Neural cell (in vitro differentiated cells): Measurements from ENCODE around the gene OLFM1. TPM values are rescaled to one million over a fixed set of nuclear protein-coding genes. Genes with fewer than 3 reads are reported as not detected.

Source experiments
- H2AFZ ChIP-seq: fragments of 200-600, 300-800 bp; sonication (generic), shearing (Covaris generic); 2 replicates; pipeline ENCODE4 v1.6.0; 2014; ENCODE audit warnings: low read depth, mild to moderate bottlenecking, antibody characterized with exemption, low read length, moderate library complexity
- H3F3A ChIP-seq: fragments of 200-600 bp; shearing (Covaris generic); 2 replicates; pipeline ENCODE4 v1.6.1; 2016; ENCODE audit warnings: mild to moderate bottlenecking, moderate library complexity, mixed read lengths, antibody characterized with exemption, low read length; ENCODE audit not compliant: insufficient read depth, poor library complexity, severe bottlenecking
- H3K27ac ChIP-seq: fragments of 200-600, 300-800 bp; sonication (generic), shearing (Covaris generic); 2 replicates; pipeline ENCODE4 v1.5.1; 2014; ENCODE audit warnings: mild to moderate bottlenecking, low read length, moderate library complexity
- H3K27me3 ChIP-seq: fragments of 300-800, 200-600 bp; sonication (generic), shearing (Covaris generic); 2 replicates; pipeline ENCODE4 v1.6.0; 2014; ENCODE audit warnings: mild to moderate bottlenecking, low read depth, low read length, moderate library complexity; ENCODE audit not compliant: insufficient read depth
- H3K36me3 ChIP-seq: fragments of 300-800, 200-600 bp; sonication (generic), shearing (Covaris generic); 2 replicates; pipeline ENCODE4 v1.5.1; 2014; ENCODE audit warnings: mild to moderate bottlenecking, antibody characterized with exemption, low read length, moderate library complexity; ENCODE audit not compliant: insufficient read depth
- H3K4me2 ChIP-seq: fragments of 300-800, 200-600 bp; sonication (generic), shearing (Covaris generic); 2 replicates; pipeline ENCODE4 v1.6.0; 2014; ENCODE audit warnings: mild to moderate bottlenecking, low read length
- H3K4me3 ChIP-seq: fragments of 300-800, 200-600 bp; sonication (generic), shearing (Covaris generic); 2 replicates; pipeline ENCODE4 v1.5.1; 2014; ENCODE audit warnings: mild to moderate bottlenecking, low read length, moderate library complexity
- H3K79me2 ChIP-seq: fragments of 200-600 bp; shearing (Covaris generic); replicated peaks from 2 replicates; pipeline ENCODE4 v1.6.0; 2014; ENCODE audit warnings: mild to moderate bottlenecking, low read length, moderate library complexity; ENCODE audit not compliant: insufficient read depth
- H3K9ac ChIP-seq: fragments of 300-800, 200-600 bp; sonication (generic), shearing (Covaris generic); 2 replicates; pipeline ENCODE4 v1.6.1; 2016; ENCODE audit warnings: mild to moderate bottlenecking, low read length, mixed read lengths
- H3K9me2 ChIP-seq: fragments of 200-600 bp; shearing (Covaris generic); 2 replicates; pipeline ENCODE4 v1.6.1; 2016; ENCODE audit warnings: mild to moderate bottlenecking, low read length, mixed read lengths; ENCODE audit not compliant: insufficient read depth
- H3K9me3 ChIP-seq: fragments of 200-600, 300-800 bp; sonication (generic), shearing (Covaris generic); 2 replicates; pipeline ENCODE4 v1.6.1; 2016; ENCODE audit warnings: mild to moderate bottlenecking, mixed run types, low read length, moderate library complexity, mixed read lengths
- H4K20me1 ChIP-seq: fragments of 200-600 bp; shearing (Covaris generic); 2 replicates; pipeline ENCODE4 v1.6.1; 2016; ENCODE audit warnings: mild to moderate bottlenecking, mixed run types; ENCODE audit not compliant: insufficient read depth
- CTCF ChIP-seq: fragments of 450-650 bp; IDR thresholded peaks from 2 replicates; pipeline ENCODE4 v1.5.1; 2014; ENCODE audit warnings: antibody characterized with exemption, mild to moderate bottlenecking, moderate library complexity; ENCODE audit not compliant: poor library complexity, severe bottlenecking
- EP300 ChIP-seq: fragments of 450-650 bp; conservative IDR thresholded peaks from 2 replicates; pipeline ENCODE4 v1.6.1; 2014; ENCODE audit warnings: antibody characterized with exemption, mild to moderate bottlenecking, moderate library complexity; ENCODE audit not compliant: poor library complexity, severe bottlenecking
- EZH2 ChIP-seq: fragments of 200-600, 300-800 bp; shearing (Covaris generic), sonication (generic); IDR thresholded peaks from 2 replicates; pipeline ENCODE4 v1.6.1; 2014; ENCODE audit warnings: antibody characterized with exemption, low read length, borderline replicate concordance, mild to moderate bottlenecking; ENCODE audit not compliant: insufficient read depth, poor library complexity, severe bottlenecking
- MXI1 ChIP-seq: fragments of 450-650 bp; conservative IDR thresholded peaks from 2 replicates; pipeline ENCODE4 v1.6.1; 2014; ENCODE audit warnings: antibody characterized with exemption, mild to moderate bottlenecking; ENCODE audit not compliant: poor library complexity, severe bottlenecking
- POLR2AphosphoS5 ChIP-seq: IDR thresholded peaks from 2 replicates; pipeline ENCODE4 v1.6.1; 2012
- RAD21 ChIP-seq: fragments of 450-650 bp; conservative IDR thresholded peaks from 2 replicates; pipeline ENCODE4 v1.6.1; 2014; ENCODE audit warnings: antibody characterized with exemption, mild to moderate bottlenecking, moderate library complexity
- REST ChIP-seq: IDR thresholded peaks from 2 replicates; pipeline ENCODE4 v1.6.1; 2012; ENCODE audit warnings: borderline replicate concordance
- SMC3 ChIP-seq: fragments of 450-650 bp; conservative IDR thresholded peaks from 2 replicates; pipeline ENCODE4 v1.6.1; 2014; ENCODE audit warnings: antibody characterized with exemption, mild to moderate bottlenecking, moderate library complexity; ENCODE audit not compliant: poor library complexity
- TAF1 ChIP-seq: IDR thresholded peaks from 2 replicates; pipeline ENCODE4 v1.6.1; 2012; ENCODE audit warnings: low read depth
- polyA plus RNA-seq: library from polyadenylated mRNA; depleted of rRNA; stranded (reverse); fragments of >200 nt; gene quantifications from 2 replicates; pipeline ENCODE4 v1.2.3, GENCODE V29; 2014

Gene OLFM1
- polyA plus RNA-seq, 1 donor from 2014 or later = 102 TPM

GRCh38 chr9:135169709-135170226 is 82.3 kb downstream of the OLFM1 start:
- Histone ChIP-seq H3K9ac (no peak overlapping the region), H3K4me2 (no peak overlapping the region), H3K79me2 (no peaks in the 10 kb centered on the region), H3F3A (no peaks in the 10 kb centered on the region), H3K27ac (no peak overlapping the region), H3K4me3 (no peak overlapping the region), H4K20me1 (no peaks in the 10 kb centered on the region), H3K36me3 (no peaks in the 10 kb centered on the region), H3K9me3 (no peaks in the 10 kb centered on the region), H3K9me2 (no peaks in the 10 kb centered on the region), H3K27me3 (no peaks in the 10 kb centered on the region), H2AFZ (no peak overlapping the region)
- TF ChIP-seq RAD21 (no peak), TAF1 (no peak), CTCF (no peak), EZH2 (no peak), POLR2AphosphoS5 (no peak), EP300 (no peak), REST (no peak), SMC3 (no peak), MXI1 (no peak)

GRCh38 chr9:135170535-135170934 is 83.1 kb downstream of the OLFM1 start:
- no peak overlapping the region for H3K4me2 ChIP-seq
- no peak overlapping the region for H3K27ac ChIP-seq

More at GRCh38 chr9:135170535-135170934, 83.1 kb downstream of the OLFM1 start:
- no peak overlapping the region for H3K9ac ChIP-seq
- H3F3A ChIP-seq = no peaks in the 10 kb centered on the region
- no peaks in the 10 kb centered on the region for H3K36me3 ChIP-seq
- H3K9me2 ChIP-seq = no peaks in the 10 kb centered on the region
- H3K9me3 ChIP-seq = no peaks in the 10 kb centered on the region
- no peak overlapping the region for H2AFZ ChIP-seq
- H3K4me3 ChIP-seq = no peak overlapping the region
- TF ChIP-seq EP300 = no peak
- TF ChIP-seq CTCF = no peak
- TF ChIP-seq SMC3 = no peak
- no peak for TF ChIP-seq REST
- no peak for TF ChIP-seq RAD21
- no peak for TF ChIP-seq POLR2AphosphoS5
- TF ChIP-seq EZH2 = no peak
- no peak for TF ChIP-seq TAF1
- TF ChIP-seq MXI1 = no peak
- H3K79me2 ChIP-seq = no peaks in the 10 kb centered on the region
- no peaks in the 10 kb centered on the region for H3K27me3 ChIP-seq
- H4K20me1 ChIP-seq = no peaks in the 10 kb centered on the region
